ENCODE results near the gene GPM6B.

Gene GPM6B

GRCh38 chrX:13824746-13825145, 7.9 kb upstream of the GPM6B start:
- no peaks in the 10 kb centered on the region for H3K9me3 ChIP-seq (ENCODE audit: insufficient read depth, low read depth, low read length)
- no peaks in the 10 kb centered on the region for H3K79me2 ChIP-seq (ENCODE audit: control insufficient read depth, insufficient read depth, low read length, poor library complexity)
- H3K36me3 ChIP-seq (ENCODE audit: control insufficient read depth in 1 of 2, insufficient read depth in 2 of 2, low read length in 2 of 2): no peaks in the 10 kb centered on the region
- H3K14ac ChIP-seq (ENCODE audit: low read length): no peak overlapping the region
- no peak for DNase-seq
- H2AK5ac ChIP-seq (ENCODE audit: low read length): no peak overlapping the region
- no peak overlapping the region for H2AFZ ChIP-seq (ENCODE audit: insufficient read depth, low read length, poor library complexity)
- no peak overlapping the region for H3K27ac ChIP-seq (ENCODE audit: low read depth, low read length)
- no peak overlapping the region for H4K8ac ChIP-seq (ENCODE audit: low read depth, low read length)
- H2BK5ac ChIP-seq (ENCODE audit: low read depth, low read length, poor library complexity): no peak overlapping the region
- H4K91ac ChIP-seq (ENCODE audit: low read depth, low read length): no peak overlapping the region
- no peak overlapping the region for H3K4ac ChIP-seq (ENCODE audit: low read depth, low read length)
- no peak overlapping the region for H3K23ac ChIP-seq (ENCODE audit: low read length)
- H3K79me1 ChIP-seq (ENCODE audit: low read length): no peaks in the 10 kb centered on the region
- H2BK120ac ChIP-seq (ENCODE audit: insufficient read depth, low read length, poor library complexity): no peak overlapping the region
- no peak overlapping the region for H2BK12ac ChIP-seq (ENCODE audit: low read length)
- H3K4me3 ChIP-seq (ENCODE audit: low read depth, low read length): no peak overlapping the region
- no peak overlapping the region for H3K9ac ChIP-seq (ENCODE audit: low read length)
- no peak overlapping the region for H3K4me2 ChIP-seq (ENCODE audit: low read length)
- H3K18ac ChIP-seq (ENCODE audit: low read length): no peak overlapping the region
- H4K12ac ChIP-seq (ENCODE audit: low read depth, low read length): no peak overlapping the region
- no CpG with 5 or more reads among the region's 6 CpGs for WGBS (ENCODE audit: extremely low coverage, insufficient coverage, insufficient read length)
- no peaks in the 10 kb centered on the region for H3K4me1 ChIP-seq (ENCODE audit: control insufficient read depth in 1 of 2, insufficient read depth in 2 of 2, low read length in 2 of 2)
- no peaks in the 10 kb centered on the region for H3K27me3 ChIP-seq (ENCODE audit: insufficient read depth, low read length)

- no peak overlapping the region for H4K12ac ChIP-seq (ENCODE audit: low read depth, low read length)
- H3K36me3 ChIP-seq (ENCODE audit: control insufficient read depth in 1 of 2, insufficient read depth in 2 of 2, low read length in 2 of 2): no peaks in the 10 kb centered on the region
- no peak overlapping the region for H4K91ac ChIP-seq (ENCODE audit: low read depth, low read length)
- H3K79me2 ChIP-seq (ENCODE audit: control insufficient read depth, insufficient read depth, low read length, poor library complexity): no peaks in the 10 kb centered on the region
- WGBS (ENCODE audit: extremely low coverage, insufficient coverage, insufficient read length): no CpG with 5 or more reads among the region's 6 CpGs
- H3K23ac ChIP-seq (ENCODE audit: low read length): no peak overlapping the region
- H3K4me2 ChIP-seq (ENCODE audit: low read length): no peak overlapping the region
- H4K8ac ChIP-seq (ENCODE audit: low read depth, low read length): no peak overlapping the region
- H2BK120ac ChIP-seq (ENCODE audit: insufficient read depth, low read length, poor library complexity): no peak overlapping the region
- H3K9me3 ChIP-seq (ENCODE audit: insufficient read depth, low read depth, low read length): no peaks in the 10 kb centered on the region
- no peak overlapping the region for H3K18ac ChIP-seq (ENCODE audit: low read length)
- H2BK12ac ChIP-seq (ENCODE audit: low read length): no peak overlapping the region
- H2AK5ac ChIP-seq (ENCODE audit: low read length): no peak overlapping the region
- no peak overlapping the region for H3K27ac ChIP-seq (ENCODE audit: low read depth, low read length)
- no peak overlapping the region for H3K9ac ChIP-seq (ENCODE audit: low read length)
- DNase-seq: no peak
- H3K14ac ChIP-seq (ENCODE audit: low read length): no peak overlapping the region
- no peak overlapping the region for H3K4me3 ChIP-seq (ENCODE audit: low read depth, low read length)
- no peak overlapping the region for H2AFZ ChIP-seq (ENCODE audit: insufficient read depth, low read length, poor library complexity)
- no peak overlapping the region for H2BK5ac ChIP-seq (ENCODE audit: low read depth, low read length, poor library complexity)
- H3K27me3 ChIP-seq (ENCODE audit: insufficient read depth, low read length): no peaks in the 10 kb centered on the region
- H3K79me1 ChIP-seq (ENCODE audit: low read length): no peaks in the 10 kb centered on the region
- no peak overlapping the region for H3K4ac ChIP-seq (ENCODE audit: low read depth, low read length)
- no peaks in the 10 kb centered on the region for H3K4me1 ChIP-seq (ENCODE audit: control insufficient read depth in 1 of 2, insufficient read depth in 2 of 2, low read length in 2 of 2)
These were observed 4.8 kb upstream of the GPM6B start for GRCh38 chrX:13821738-13822137.

GRCh38 chrX:13816176-13816575, 717 bp downstream of the GPM6B start:
- Histone ChIP-seq H3K27ac (ENCODE audit: low read depth, low read length) (no peak overlapping the region), H4K8ac (ENCODE audit: low read depth, low read length) (no peak overlapping the region), H2BK5ac (ENCODE audit: low read depth, low read length, poor library complexity) (no peak overlapping the region), H3K9ac (ENCODE audit: low read length) (no peak overlapping the region), H3K36me3 (ENCODE audit: control insufficient read depth in 1 of 2, insufficient read depth in 2 of 2, low read length in 2 of 2) (no peaks in the 10 kb centered on the region), H3K4ac (ENCODE audit: low read depth, low read length) (no peak overlapping the region), H2BK120ac (ENCODE audit: insufficient read depth, low read length, poor library complexity) (no peak overlapping the region), H3K23ac (ENCODE audit: low read length) (no peak overlapping the region), H3K18ac (ENCODE audit: low read length) (no peak overlapping the region), H4K91ac (ENCODE audit: low read depth, low read length) (no peak overlapping the region), H3K4me2 (ENCODE audit: low read length) (no peak overlapping the region), H2AFZ (ENCODE audit: insufficient read depth, low read length, poor library complexity) (no peak overlapping the region), H4K12ac (ENCODE audit: low read depth, low read length) (no peak overlapping the region), H3K4me3 (ENCODE audit: low read depth, low read length) (no peak overlapping the region), H3K4me1 (ENCODE audit: control insufficient read depth in 1 of 2, insufficient read depth in 2 of 2, low read length in 2 of 2) (no peaks in the 10 kb centered on the region), H3K27me3 (ENCODE audit: insufficient read depth, low read length) (no peaks in the 10 kb centered on the region), H2AK5ac (ENCODE audit: low read length) (no peak overlapping the region), H3K79me2 (ENCODE audit: control insufficient read depth, insufficient read depth, low read length, poor library complexity) (no peaks in the 10 kb centered on the region), H3K79me1 (ENCODE audit: low read length) (no peaks in the 10 kb centered on the region), H2BK12ac (ENCODE audit: low read length) (no peak overlapping the region), H3K14ac (ENCODE audit: low read length) (no peak overlapping the region), H3K9me3 (ENCODE audit: insufficient read depth, low read depth, low read length) (no peaks in the 10 kb centered on the region)
- no peak for DNase-seq
- WGBS (ENCODE audit: extremely low coverage, insufficient coverage, insufficient read length): no CpG with 5 or more reads among the region's 6 CpGs

GRCh38 chrX:13815664-13816063, 1.2 kb downstream of the GPM6B start:
- H3K9me3 ChIP-seq (ENCODE audit: insufficient read depth, low read depth, low read length): no peaks in the 10 kb centered on the region
- no peaks in the 10 kb centered on the region for H3K4me1 ChIP-seq (ENCODE audit: control insufficient read depth in 1 of 2, insufficient read depth in 2 of 2, low read length in 2 of 2)
- no peak overlapping the region for H4K12ac ChIP-seq (ENCODE audit: low read depth, low read length)
- no peak overlapping the region for H2AK5ac ChIP-seq (ENCODE audit: low read length)
- no peaks in the 10 kb centered on the region for H3K79me2 ChIP-seq (ENCODE audit: control insufficient read depth, insufficient read depth, low read length, poor library complexity)
- no peak overlapping the region for H3K4ac ChIP-seq (ENCODE audit: low read depth, low read length)
- no peak overlapping the region for H2BK5ac ChIP-seq (ENCODE audit: low read depth, low read length, poor library complexity)
- no peak overlapping the region for H2BK12ac ChIP-seq (ENCODE audit: low read length)
- no peaks in the 10 kb centered on the region for H3K79me1 ChIP-seq (ENCODE audit: low read length)
- no peak overlapping the region for H2AFZ ChIP-seq (ENCODE audit: insufficient read depth, low read length, poor library complexity)
- no peak overlapping the region for H2BK120ac ChIP-seq (ENCODE audit: insufficient read depth, low read length, poor library complexity)
- WGBS (ENCODE audit: extremely low coverage, insufficient coverage, insufficient read length): no CpG with 5 or more reads among the region's 7 CpGs
- no peak overlapping the region for H3K14ac ChIP-seq (ENCODE audit: low read length)
- H3K23ac ChIP-seq (ENCODE audit: low read length): no peak overlapping the region
- H3K4me3 ChIP-seq (ENCODE audit: low read depth, low read length): no peak overlapping the region
- no peaks in the 10 kb centered on the region for H3K27me3 ChIP-seq (ENCODE audit: insufficient read depth, low read length)
- no peak for DNase-seq
- H4K8ac ChIP-seq (ENCODE audit: low read depth, low read length): no peak overlapping the region
- H3K9ac ChIP-seq (ENCODE audit: low read length): no peak overlapping the region
- H3K27ac ChIP-seq (ENCODE audit: low read depth, low read length): no peak overlapping the region
- H3K4me2 ChIP-seq (ENCODE audit: low read length): no peak overlapping the region
- H3K18ac ChIP-seq (ENCODE audit: low read length): no peak overlapping the region
- H4K91ac ChIP-seq (ENCODE audit: low read depth, low read length): no peak overlapping the region
- no peaks in the 10 kb centered on the region for H3K36me3 ChIP-seq (ENCODE audit: control insufficient read depth in 1 of 2, insufficient read depth in 2 of 2, low read length in 2 of 2)
